ENCODE results near the gene ISG15. TPM values are rescaled to one million over a fixed set of nuclear protein-coding genes. Genes with fewer than 3 reads are reported as not detected.
A peak's percentile ranks its signal among the peaks of the same experiment; 100 is the strongest.

ISG15 gene
- total and polyA plus RNA-seq, 2 of the 13 experiments (the other 11 are each of a cell fraction or from before 2014, with no cell fraction given) = 42.1 to 54.9 TPM

DNA sequence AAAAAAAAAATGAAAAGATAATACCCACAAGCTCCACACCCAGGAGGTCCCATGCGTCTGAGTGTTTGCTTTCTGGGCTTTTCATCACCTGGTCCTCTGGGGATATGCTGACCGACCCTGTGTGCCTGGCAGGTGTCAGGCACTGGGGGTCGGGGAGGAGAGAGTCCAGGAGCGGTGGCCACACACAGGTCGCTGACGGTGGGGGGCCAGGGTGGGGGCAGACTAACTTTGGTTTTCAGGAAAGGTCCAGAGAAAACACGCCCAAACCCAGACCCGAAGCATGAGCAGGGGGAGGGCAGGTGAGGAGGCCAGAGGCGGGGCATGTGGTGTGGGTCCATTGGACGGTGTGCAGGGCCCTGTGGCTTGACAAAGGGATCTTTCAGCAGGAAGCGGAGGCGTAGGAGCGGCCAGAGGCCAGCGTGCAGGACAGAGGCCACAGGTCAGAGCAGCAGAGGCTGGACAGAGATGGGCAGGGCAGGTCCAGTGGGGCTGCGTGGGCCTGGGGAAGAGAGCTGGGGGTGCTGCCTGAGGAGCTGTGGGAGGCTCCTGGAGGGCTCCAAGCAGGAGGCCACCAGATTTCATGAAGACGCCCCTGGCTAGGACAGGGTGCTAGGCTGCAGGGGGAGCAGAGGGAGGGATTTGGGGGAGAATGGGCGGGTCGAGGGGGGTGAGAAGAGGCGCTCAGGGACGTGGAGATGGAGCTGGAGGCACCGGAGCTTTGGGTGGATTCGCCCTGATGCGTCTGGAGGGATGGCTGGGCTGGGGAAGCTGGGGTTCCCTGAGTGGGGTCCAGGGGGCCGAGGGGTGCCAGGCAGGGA, 45.0 kb downstream of the ISG15 start (continued):
- TF ChIP-seq ZBTB21 (CRISPR knock-in tag; IDR thresholded peaks at IDR 0.05) (no peak), MATR3 (CRISPR knock-in tag; IDR thresholded peaks at IDR 0.05) (no peak), HMGA1 (CRISPR knock-in tag; conservative IDR thresholded peaks at IDR 0.05) (no peak), TAF15 (IDR thresholded peaks at IDR 0.05; ENCODE audit: low read depth, low read length, poor library complexity, severe bottlenecking) (no peak), ZBTB20 (CRISPR knock-in tag; IDR thresholded peaks at IDR 0.05; ENCODE audit: borderline replicate concordance, low read depth) (peak; percentile 20; the same call in 1 of the 2 replicates), CBX5 (CRISPR knock-in tag; IDR thresholded peaks at IDR 0.05; ENCODE audit: borderline replicate concordance) (0 out of 2 replicates have a peak, but pooled peaks have one; percentile 28), ZNF207 (IDR thresholded peaks at IDR 0.05; ENCODE audit: borderline replicate concordance) (no peak), ZSCAN31 (CRISPR knock-in tag; IDR thresholded peaks at IDR 0.05; ENCODE audit: low read depth) (0 out of 2 replicates have a peak, but pooled peaks have one; percentile 47), TSC22D2 (CRISPR knock-in tag; IDR thresholded peaks at IDR 0.05; ENCODE audit: borderline replicate concordance) (no peak), MXD4 (CRISPR knock-in tag; IDR thresholded peaks at IDR 0.05) (no peak; the same call in 1 of the 2 replicates), MAFG (CRISPR knock-in tag; IDR thresholded peaks at IDR 0.05) (no peak), FOXP1 (IDR thresholded peaks at IDR 0.05) (no peak), FOXP1 (CRISPR knock-in tag; IDR thresholded peaks at IDR 0.05) (no peak), ZNF343 (CRISPR knock-in tag; IDR thresholded peaks at IDR 0.05) (peak; percentile 85; the same call in 1 of the 2 replicates), SAP130 (CRISPR knock-in tag; IDR thresholded peaks at IDR 0.05; ENCODE audit: low read depth) (peak; percentile 94), MEIS2 (CRISPR knock-in tag; IDR thresholded peaks at IDR 0.05) (peak; percentile 52; the same call in 1 of the 2 replicates), ZBTB1 (CRISPR knock-in tag; IDR thresholded peaks at IDR 0.05; ENCODE audit: borderline replicate concordance) (no peak), ZNF33A (CRISPR knock-in tag; IDR thresholded peaks at IDR 0.05; ENCODE audit: borderline replicate concordance) (no peak), FOXO1 (CRISPR knock-in tag; IDR thresholded peaks at IDR 0.05) (no peak), THYN1 (CRISPR knock-in tag; IDR thresholded peaks at IDR 0.05; ENCODE audit: borderline replicate concordance, low read depth) (no peak), SOX13 (IDR thresholded peaks at IDR 0.05) (no peak), SOX13 (CRISPR knock-in tag; conservative IDR thresholded peaks at IDR 0.05 in 1 of 2, IDR thresholded peaks at IDR 0.05 in 1 of 2) (peak in 1 of 2 experiments; percentile 28; a peak in 1 of 4 replicates), ATRX (CRISPR knock-in tag; IDR thresholded peaks at IDR 0.05; ENCODE audit: borderline replicate concordance) (no peak), MTF2 (CRISPR knock-in tag; IDR thresholded peaks at IDR 0.05; ENCODE audit: borderline replicate concordance) (no peak), CCDC6 (CRISPR knock-in tag; IDR thresholded peaks at IDR 0.05) (no peak; the same call in 1 of the 2 replicates)
- TF ChIP-seq, protein P1, sequence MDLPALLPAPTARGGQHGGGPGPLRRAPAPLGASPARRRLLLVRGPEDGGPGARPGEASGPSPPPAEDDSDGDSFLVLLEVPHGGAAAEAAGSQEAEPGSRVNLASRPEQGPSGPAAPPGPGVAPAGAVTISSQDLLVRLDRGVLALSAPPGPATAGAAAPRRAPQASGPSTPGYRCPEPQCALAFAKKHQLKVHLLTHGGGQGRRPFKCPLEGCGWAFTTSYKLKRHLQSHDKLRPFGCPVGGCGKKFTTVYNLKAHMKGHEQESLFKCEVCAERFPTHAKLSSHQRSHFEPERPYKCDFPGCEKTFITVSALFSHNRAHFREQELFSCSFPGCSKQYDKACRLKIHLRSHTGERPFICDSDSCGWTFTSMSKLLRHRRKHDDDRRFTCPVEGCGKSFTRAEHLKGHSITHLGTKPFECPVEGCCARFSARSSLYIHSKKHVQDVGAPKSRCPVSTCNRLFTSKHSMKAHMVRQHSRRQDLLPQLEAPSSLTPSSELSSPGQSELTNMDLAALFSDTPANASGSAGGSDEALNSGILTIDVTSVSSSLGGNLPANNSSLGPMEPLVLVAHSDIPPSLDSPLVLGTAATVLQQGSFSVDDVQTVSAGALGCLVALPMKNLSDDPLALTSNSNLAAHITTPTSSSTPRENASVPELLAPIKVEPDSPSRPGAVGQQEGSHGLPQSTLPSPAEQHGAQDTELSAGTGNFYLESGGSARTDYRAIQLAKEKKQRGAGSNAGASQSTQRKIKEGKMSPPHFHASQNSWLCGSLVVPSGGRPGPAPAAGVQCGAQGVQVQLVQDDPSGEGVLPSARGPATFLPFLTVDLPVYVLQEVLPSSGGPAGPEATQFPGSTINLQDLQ (CRISPR knock-in tag; IDR thresholded peaks at IDR 0.05) = no peak; the same call in 1 of the 2 replicates
- TF ChIP-seq, protein P2, sequence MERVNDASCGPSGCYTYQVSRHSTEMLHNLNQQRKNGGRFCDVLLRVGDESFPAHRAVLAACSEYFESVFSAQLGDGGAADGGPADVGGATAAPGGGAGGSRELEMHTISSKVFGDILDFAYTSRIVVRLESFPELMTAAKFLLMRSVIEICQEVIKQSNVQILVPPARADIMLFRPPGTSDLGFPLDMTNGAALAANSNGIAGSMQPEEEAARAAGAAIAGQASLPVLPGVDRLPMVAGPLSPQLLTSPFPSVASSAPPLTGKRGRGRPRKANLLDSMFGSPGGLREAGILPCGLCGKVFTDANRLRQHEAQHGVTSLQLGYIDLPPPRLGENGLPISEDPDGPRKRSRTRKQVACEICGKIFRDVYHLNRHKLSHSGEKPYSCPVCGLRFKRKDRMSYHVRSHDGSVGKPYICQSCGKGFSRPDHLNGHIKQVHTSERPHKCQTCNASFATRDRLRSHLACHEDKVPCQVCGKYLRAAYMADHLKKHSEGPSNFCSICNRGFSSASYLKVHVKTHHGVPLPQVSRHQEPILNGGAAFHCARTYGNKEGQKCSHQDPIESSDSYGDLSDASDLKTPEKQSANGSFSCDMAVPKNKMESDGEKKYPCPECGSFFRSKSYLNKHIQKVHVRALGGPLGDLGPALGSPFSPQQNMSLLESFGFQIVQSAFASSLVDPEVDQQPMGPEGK (CRISPR knock-in tag; IDR thresholded peaks at IDR 0.05) = peak; percentile 95

Measured in HepG2 (cell line).